GM10847 (cell line): ENCODE data around the gene CIBAR2.

Source experiments
- POLR2A ChIP-seq: IDR thresholded peaks from 2 replicates; pipeline ENCODE4 v1.6.1; 2011; ENCODE audit not compliant: insufficient read length; ENCODE audit errors: extremely low read depth

CIBAR2 gene

DNA sequence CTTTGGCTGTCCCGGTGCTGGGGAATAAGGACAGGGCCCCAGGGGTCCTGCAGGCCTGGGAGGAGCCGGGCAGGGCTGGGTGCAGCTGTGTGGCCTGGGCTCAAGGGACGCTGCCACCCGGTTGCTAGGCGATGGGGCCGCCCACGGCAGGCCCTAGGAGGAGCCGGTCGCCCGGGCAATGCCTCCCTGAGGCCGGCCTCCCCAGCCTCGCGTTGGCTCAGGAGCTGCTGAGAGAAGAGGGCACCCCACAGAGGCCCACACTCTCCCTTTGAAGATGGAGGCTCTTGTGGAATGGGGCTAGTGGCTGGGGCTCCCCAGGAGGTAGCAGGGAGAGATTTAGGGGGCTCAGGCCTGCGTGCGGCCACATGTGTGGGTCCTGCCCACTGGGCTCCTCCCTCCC is at the start of gene CIBAR2:
CIBAR2 (minus strand) TSS at position 109 of the 400 bp plus-strand sequence. CDS start 120 bp downstream, outside the sequence.
- no peak for TF ChIP-seq POLR2A

DNA sequence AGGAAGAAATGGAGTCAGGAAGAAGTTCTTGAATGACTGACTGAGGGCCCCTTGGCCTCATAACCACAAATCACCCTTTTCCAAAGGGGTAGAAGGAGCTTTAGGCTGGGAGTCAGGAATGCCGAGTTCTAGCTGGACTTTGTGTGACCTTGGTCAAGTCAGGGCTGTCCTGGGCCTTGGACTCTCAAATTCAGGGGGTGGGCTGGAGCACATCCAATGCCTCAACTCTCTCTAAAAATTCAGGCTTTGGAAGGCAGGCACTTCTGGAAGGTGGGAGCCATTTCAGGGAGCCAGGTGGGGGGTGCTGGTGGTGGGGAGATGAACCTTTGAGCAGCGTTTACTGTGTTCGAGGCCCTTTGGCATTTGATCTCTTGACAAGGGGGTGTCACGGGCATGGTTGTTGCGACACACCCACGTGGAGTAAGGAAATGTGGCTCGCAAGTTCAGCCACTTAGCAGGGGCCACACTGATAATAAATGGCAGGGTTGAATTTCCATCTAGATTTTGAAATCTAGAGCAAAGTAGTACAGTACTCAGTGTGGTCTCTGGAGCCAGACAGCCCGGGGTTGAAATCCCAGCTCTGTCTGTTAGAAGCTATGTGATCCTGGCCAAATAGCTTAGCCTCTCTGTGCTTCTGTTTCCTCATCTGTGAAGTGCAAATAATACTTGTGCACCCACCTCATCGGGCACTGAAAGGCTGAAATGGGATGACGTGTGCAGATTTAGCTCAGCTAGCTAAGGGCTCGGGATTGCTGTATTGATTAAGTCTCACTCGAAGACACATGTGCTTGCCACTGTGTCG is 47.1 kb upstream of the CIBAR2 start:
- TF ChIP-seq POLR2A = no peak

DNA sequence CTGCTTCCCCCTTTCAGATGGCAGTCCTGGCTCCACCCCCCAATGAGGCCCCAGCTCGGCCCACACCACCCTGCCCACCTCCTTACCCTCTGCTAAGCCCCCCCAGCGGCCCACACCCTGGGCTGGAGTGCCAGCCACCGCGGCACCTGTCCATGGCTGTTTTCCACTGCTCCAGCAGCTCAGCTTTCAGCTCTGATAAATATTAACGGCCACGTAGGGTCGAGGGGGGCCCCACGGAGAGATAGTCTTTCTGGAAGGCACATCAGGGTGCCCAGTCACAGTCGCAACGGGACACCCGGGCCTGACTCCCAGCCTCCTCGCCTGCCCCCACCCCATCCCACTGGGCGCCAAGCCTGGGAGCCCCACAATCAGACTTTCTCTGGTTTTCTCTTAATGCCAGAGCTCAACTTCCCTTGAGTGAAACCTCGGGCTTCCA is 46.5 kb upstream of the CIBAR2 start:
- TF ChIP-seq POLR2A = no peak

DNA sequence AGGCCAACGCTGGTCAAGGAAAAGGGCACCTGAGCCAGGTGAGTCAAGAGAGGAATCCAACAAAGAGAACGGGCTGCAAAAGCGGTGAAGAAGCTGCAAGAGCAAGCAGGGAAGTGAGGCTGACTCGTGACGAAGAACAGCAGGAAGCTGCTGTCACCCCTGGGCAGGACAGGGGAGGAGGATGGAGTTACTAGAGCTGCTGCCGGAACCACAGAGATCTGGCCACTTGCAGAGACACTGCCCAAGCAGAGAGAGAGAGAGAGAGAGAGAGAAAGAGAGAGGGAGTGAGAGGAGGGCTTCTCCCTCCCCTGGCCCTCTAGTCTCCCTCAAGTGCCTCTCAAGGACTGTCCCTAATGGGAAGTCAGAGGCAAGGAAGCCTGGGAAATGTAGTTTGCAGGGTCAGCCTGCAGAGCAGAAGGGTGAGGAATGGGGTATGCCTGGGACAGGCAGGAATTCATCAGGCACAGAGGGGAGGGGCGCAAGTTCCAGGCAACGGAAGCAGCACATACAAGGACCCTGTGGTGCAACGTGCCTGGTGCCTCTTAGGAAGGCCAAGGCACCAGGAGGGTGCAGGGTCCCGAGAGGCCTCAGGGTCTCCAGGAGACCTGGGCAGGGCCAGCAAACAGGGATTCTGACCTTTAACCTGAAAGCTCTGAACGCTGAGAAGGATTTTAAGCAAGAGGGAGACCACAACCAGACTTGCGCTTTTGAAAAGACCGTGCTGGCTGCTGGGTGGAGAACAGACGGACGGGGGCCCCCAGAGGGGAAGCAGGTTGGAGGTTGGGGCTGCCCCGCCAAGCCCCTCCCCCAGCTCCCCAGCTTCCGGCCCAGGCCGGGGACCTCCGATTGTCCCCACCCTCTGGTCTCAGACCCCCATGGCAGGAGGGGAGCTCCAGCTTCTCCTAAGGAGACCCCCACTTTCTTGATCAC is 45.8 kb upstream of the CIBAR2 start:
- TF ChIP-seq POLR2A = no peak

DNA sequence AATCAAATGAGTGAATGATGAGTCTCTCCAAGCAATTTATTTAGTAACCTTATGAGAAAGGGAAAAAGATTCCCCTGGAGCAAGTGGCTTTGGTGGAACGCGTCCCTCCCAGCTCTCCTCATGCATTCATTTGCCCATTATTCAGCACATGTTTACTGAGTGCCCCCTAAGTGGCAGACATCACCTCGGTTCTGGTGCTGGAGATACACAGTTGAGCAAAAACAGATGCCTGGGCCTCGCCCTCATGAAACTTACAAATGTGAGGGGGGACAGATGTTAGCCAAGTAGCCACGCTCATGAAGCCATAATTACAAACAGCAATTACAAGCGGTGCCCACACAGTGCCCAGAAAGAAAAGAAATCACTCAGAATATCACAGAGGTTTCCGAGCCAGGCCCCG is 45.1 kb upstream of the CIBAR2 start:
- TF ChIP-seq POLR2A = no peak

DNA sequence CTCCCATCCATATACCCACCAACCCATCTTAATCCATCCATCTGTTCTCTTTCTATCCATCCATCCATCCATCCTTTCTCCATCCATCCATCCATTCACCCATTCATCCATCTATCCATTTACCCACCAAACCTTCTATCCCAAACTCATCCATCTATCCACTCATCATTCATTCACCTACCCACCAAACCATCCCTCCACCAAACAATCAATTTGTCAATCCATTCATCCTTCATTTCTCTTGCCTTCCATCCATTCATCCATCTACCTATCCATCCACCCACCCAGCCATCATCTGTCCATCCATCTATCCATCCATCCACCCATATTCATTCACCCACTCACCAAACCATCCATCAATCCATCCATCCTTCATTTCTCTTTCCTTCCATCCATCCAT is 44.6 kb upstream of the CIBAR2 start:
- no peak for TF ChIP-seq POLR2A

DNA sequence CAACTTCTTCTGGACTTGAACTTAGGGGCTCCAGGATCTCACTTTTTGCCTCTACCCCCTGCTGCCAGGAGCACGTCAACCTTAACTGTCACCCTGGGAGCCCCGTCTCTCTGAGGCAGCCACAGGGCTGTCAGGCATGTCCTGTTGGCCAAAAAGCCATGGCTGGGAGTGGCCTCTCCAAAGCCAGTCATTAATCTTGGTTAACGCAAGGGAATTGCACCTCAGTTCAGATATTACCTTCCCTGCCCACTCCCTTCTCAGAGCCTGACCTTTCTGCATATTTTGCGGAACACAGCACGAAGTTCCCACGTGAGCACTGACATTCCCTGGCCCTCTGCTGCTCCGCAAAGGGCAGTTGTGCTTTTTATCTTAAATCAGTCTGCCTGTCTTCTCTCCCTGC is 44.2 kb upstream of the CIBAR2 start:
- TF ChIP-seq POLR2A = no peak

DNA sequence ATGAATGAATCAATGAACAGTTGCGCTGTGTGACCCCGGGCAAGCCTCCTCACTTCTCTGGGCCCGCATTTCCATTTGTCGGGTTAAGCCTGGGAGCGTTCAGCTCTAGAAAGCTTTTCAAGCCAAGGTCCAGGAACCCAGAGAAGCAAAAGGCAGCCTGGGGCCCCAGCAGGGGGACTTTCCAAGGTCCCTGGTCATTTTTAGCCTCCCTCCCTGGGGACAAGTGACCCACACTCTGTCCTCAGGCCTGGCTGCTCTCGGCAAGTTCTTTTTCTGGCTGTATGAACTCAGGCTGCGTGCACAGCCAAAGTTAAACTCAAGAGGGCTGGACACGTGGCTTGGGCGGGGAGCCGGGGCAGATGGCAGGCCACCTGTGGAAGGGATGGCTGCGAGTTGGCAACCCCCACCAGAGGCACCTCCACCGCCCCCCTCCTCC is 41.4 kb upstream of the CIBAR2 start:
- TF ChIP-seq POLR2A = no peak

DNA sequence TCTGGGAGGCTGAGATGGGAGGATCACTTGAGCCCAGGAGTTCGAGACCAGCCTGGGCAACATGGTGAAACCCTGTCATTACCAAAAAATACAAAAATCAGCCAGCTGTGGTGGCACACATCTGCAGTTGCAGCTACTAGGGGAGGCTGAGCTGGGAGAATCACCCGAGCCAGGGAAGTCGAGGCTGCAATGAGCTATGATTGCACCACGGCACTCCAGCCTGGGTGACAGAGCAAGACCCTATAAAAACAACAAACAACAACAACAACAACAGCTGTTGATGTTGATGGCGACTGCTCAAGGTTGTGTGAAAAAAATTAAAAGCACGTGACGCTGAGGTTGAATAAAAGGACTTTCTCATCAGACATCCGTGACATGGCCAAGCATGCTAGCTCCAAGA is 40.8 kb upstream of the CIBAR2 start:
- no peak for TF ChIP-seq POLR2A

DNA sequence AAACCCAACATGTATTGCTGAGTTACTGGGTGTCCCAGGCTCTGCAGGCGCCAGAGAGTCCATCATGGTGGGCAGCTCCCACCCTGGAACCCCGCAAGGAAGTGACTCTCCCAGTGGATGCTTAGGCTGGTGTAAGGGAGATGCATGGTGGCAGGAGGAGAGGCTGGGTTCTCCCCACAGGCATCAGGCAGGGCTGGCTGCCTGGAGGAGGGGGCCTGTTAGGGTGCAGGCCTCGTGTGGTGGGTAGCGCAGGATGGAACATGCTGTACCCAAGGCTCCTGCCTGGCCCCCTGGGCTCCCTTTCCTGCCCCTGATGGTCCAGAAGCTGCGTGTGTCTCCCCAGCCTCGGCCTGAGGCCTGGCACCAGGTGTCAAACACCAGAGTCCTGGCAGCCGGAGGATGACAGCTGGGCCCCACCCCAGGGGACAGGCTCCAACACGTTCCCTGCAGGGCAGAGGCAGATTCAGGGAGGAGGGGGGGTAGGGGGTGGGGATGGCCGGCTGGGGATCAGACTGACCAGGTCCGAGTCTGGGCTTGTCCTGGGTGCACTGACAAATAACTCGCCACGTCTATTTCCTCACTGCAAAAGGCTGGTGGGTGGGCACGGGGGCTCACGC is 40.2 kb upstream of the CIBAR2 start:
- no peak for TF ChIP-seq POLR2A

DNA sequence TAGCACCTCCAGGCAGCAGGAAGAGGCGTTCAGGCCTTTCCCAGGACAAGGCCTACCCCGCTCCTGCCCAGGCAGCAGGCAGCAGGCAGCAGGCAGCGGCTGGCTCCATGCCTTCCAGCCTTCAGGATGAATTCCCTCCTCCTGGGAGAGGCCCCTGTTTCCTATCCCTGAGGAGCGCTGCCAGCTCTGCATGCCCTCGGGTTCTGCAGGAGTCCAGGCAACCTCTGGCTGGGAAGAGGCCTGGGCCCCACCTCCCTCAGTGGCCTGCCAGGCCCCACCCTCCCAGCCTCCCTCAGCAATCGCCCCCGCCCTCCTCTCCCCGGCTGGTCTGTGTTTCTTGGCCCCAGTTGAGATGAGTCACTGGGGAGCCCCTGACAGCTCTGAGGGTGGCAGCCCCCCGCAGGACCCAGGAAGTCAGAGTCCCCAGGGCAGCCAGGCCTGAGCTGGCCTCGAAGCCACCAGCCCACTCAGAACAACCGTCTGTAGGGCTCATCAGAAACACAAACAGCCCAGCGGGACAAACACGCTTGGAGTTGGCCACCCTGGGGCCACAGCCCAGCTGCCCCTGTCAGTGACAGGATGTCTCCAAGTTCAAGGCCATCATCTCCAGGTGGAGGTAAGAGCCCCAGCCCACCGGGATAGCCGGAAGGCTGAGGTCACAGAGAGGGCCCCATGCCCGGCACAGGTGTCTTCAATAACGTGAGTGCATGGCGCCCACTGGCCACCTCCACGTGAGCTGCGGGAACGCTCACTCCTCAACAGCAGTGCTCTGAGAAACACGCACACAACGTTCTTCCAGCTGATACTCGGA is 39.5 kb upstream of the CIBAR2 start:
- no peak for TF ChIP-seq POLR2A

DNA sequence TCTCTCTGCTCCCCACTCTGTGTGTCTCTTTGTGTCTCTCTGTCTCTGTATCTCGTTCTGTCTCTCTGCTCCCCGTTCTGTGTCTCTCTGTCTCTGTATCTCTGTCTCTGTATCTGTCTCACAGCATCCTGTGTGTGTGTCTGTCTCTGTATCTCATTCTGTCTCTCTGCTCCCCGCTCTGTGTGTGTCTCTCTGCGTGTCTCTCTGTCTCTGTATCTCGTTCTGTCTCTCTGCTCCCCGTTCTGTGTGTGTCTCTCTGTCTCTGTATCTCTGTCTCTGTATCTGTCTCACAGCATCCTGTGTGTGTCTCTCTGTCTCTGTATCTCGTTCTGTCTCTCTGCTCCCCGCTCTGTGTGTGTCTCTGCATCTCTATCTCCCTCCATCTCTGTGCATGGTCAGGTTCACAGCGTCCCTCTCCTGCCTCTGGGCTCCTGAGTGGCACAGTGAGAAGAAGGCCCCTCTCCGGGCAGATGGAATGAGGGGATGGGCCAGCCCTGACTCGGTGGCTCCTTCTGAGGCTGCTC is 38.9 kb upstream of the CIBAR2 start:
- no peak for TF ChIP-seq POLR2A

DNA sequence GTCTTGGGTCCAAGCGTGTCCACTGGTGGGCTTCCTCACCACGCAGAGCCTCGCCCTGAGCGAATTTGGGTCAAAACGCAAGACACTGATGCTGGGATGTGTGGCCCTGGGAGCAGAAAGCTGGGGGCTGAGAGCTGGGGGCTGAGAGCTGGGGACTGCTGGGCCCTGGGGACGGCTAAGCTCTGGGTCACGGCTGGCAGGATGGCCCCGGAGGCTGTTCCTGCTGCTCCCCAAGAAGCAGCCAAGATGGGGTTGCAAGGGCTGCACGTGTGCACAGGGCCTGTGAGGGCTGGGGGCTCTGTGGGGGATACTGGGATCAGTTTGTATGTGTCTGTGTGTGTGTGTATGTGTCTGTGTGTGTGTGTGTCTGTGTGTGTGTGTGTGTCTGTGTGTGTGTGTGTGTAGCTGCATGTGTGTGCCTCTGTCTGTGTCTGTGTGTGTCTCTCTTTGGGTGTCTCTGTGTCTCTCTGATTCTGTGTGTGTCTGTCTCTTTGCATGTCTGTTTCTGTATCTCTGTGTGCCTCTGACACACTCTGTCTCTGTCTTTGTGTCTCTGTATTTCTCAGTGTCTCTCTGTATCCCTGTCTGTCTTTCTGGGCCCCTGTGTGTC is 38.2 kb upstream of the CIBAR2 start:
- no peak for TF ChIP-seq POLR2A

DNA sequence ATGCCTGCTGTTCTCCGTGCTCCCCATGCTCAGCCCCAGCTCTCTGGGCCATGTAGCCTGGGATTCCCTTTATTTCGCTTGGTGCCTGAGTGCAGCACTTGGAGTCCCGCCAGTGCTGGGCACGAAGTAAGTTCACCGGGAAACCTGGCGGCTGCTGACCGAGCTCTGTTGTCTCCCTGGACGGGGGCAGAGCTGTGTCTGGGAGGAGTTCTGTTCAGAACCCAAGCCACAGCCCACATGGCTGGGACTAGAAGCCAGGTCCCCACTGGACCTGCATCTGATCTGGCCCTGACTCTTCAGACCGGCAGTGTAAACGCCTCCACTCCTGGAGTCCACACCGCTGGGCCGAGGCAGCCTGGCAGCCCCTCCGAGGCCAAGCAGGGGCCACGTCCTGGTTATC is 37.5 kb upstream of the CIBAR2 start:
- TF ChIP-seq POLR2A = no peak
